ENCODE measurements around the gene COX17.

DNA sequence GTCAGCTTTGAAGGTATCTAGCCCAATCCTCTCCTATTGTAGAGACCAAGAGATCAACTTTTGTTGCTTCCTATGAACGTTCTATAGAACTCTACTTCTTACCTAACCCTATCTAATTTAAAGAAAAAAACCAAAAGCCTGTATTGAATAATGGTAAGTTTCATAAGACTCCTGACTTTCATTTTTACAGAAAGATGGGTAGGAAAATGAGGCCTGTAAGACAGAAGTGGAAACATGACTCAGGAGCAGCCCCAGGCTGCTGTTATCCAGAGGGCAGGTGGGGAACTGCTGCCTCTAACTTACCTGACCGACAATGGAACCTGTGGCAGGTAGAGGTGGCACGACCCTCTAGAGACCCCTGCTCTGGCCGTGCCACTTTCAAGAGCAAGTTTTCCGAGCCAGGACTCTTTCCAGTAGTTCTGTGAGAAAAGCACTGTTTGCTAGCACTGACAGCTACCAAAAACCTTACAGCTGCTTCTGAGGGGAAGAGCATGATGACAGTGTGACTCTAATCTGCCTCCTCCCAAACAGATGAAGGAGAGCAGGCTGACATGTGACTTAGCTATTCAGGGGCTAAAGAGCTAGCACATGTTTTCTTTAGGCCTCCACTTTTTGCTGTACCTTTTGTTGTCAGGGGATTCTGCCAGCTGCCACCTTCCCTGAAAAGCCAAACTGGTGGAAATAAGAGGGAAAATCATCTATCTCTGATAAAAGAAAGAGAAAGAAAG, 34.3 kb downstream of the COX17 start:
- TF ChIP-seq KDM5B (CRISPR knock-in tag; IDR thresholded peaks at IDR 0.05; ENCODE audit: borderline replicate concordance) (no peak), SP1 (IDR thresholded peaks at IDR 0.05) (no peak), SP1 (CRISPR knock-in tag; IDR thresholded peaks at IDR 0.05) (no peak), EP300 (IDR thresholded peaks at IDR 0.05; ENCODE audit: low read depth in 2 of 2, low read length in 2 of 2) (no peak), EP300 (CRISPR knock-in tag; IDR thresholded peaks at IDR 0.05; ENCODE audit: borderline replicate concordance) (no peak), NFE2L1 (CRISPR knock-in tag; IDR thresholded peaks at IDR 0.05; ENCODE audit: borderline replicate concordance) (no peak), MXI1 (IDR thresholded peaks at IDR 0.05; ENCODE audit: borderline replicate concordance, low read depth, low read length) (no peak), ZBTB20 (CRISPR knock-in tag; IDR thresholded peaks at IDR 0.05; ENCODE audit: borderline replicate concordance, low read depth) (no peak), ZFP36 (IDR thresholded peaks at IDR 0.05; ENCODE audit: borderline replicate concordance, low read depth, low read length, partially characterized antibody) (no peak), POLR2A (IDR thresholded peaks at IDR 0.05; ENCODE audit: insufficient read depth in 1 of 2, low read depth in 2 of 2, low read length in 2 of 2) (no peak), MAZ (IDR thresholded peaks at IDR 0.05; ENCODE audit: borderline replicate concordance, low read depth, low read length) (no peak), MAZ (CRISPR knock-in tag; IDR thresholded peaks at IDR 0.05; ENCODE audit: low read depth) (no peak)
- TF ChIP-seq, protein P1, sequence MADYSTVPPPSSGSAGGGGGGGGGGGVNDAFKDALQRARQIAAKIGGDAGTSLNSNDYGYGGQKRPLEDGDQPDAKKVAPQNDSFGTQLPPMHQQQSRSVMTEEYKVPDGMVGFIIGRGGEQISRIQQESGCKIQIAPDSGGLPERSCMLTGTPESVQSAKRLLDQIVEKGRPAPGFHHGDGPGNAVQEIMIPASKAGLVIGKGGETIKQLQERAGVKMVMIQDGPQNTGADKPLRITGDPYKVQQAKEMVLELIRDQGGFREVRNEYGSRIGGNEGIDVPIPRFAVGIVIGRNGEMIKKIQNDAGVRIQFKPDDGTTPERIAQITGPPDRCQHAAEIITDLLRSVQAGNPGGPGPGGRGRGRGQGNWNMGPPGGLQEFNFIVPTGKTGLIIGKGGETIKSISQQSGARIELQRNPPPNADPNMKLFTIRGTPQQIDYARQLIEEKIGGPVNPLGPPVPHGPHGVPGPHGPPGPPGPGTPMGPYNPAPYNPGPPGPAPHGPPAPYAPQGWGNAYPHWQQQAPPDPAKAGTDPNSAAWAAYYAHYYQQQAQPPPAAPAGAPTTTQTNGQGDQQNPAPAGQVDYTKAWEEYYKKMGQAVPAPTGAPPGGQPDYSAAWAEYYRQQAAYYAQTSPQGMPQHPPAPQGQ (CRISPR knock-in tag; IDR thresholded peaks at IDR 0.05; ENCODE audit: borderline replicate concordance) = no peak
- TF ChIP-seq, protein P2, sequence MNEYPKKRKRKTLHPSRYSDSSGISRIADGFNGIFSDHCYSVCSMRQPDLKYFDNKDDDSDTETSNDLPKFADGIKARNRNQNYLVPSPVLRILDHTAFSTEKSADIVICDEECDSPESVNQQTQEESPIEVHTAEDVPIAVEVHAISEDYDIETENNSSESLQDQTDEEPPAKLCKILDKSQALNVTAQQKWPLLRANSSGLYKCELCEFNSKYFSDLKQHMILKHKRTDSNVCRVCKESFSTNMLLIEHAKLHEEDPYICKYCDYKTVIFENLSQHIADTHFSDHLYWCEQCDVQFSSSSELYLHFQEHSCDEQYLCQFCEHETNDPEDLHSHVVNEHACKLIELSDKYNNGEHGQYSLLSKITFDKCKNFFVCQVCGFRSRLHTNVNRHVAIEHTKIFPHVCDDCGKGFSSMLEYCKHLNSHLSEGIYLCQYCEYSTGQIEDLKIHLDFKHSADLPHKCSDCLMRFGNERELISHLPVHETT (CRISPR knock-in tag; conservative IDR thresholded peaks at IDR 0.05) = no peak
- TF ChIP-seq, protein P3, sequence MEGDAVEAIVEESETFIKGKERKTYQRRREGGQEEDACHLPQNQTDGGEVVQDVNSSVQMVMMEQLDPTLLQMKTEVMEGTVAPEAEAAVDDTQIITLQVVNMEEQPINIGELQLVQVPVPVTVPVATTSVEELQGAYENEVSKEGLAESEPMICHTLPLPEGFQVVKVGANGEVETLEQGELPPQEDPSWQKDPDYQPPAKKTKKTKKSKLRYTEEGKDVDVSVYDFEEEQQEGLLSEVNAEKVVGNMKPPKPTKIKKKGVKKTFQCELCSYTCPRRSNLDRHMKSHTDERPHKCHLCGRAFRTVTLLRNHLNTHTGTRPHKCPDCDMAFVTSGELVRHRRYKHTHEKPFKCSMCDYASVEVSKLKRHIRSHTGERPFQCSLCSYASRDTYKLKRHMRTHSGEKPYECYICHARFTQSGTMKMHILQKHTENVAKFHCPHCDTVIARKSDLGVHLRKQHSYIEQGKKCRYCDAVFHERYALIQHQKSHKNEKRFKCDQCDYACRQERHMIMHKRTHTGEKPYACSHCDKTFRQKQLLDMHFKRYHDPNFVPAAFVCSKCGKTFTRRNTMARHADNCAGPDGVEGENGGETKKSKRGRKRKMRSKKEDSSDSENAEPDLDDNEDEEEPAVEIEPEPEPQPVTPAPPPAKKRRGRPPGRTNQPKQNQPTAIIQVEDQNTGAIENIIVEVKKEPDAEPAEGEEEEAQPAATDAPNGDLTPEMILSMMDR (CRISPR knock-in tag; IDR thresholded peaks at IDR 0.05) = no peak
- TF ChIP-seq, protein P4, sequence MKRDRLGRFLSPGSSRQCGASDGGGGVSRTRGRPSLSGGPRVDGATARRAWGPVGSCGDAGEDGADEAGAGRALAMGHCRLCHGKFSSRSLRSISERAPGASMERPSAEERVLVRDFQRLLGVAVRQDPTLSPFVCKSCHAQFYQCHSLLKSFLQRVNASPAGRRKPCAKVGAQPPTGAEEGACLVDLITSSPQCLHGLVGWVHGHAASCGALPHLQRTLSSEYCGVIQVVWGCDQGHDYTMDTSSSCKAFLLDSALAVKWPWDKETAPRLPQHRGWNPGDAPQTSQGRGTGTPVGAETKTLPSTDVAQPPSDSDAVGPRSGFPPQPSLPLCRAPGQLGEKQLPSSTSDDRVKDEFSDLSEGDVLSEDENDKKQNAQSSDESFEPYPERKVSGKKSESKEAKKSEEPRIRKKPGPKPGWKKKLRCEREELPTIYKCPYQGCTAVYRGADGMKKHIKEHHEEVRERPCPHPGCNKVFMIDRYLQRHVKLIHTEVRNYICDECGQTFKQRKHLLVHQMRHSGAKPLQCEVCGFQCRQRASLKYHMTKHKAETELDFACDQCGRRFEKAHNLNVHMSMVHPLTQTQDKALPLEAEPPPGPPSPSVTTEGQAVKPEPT (CRISPR knock-in tag; IDR thresholded peaks at IDR 0.05; ENCODE audit: low read depth) = no peak
